Measurements from ENCODE around the gene PDE3B. TPM values are rescaled to one million over a fixed set of nuclear protein-coding genes. Genes with fewer than 3 reads are reported as not detected.
A peak's percentile ranks its signal among the peaks of the same experiment; 100 is the strongest.

PDE3B gene
- total and polyA plus RNA-seq, 9 of the 15 experiments (the other 6 are each of a cell fraction or from before 2014, with no cell fraction given): 2.3 to 22.5 (median 12.2) TPM

- BruUV-seq (replicated peaks): no TSS peak
- ChIA-PET POLR2A (no interaction called here), CTCF (ENCODE audit: low intra/inter-chr PET ratio) (no interaction called here)
- TF ChIP-seq POLR2AphosphoS5 (IDR thresholded peaks at IDR 0.05; ENCODE audit: control insufficient read depth, insufficient read depth, low read depth, low read length) (no peak), JUN (IDR thresholded peaks at IDR 0.05; ENCODE audit: borderline replicate concordance, low read depth, low read length) (no peak), JUN (CRISPR knock-in tag; IDR thresholded peaks at IDR 0.05; ENCODE audit: borderline replicate concordance) (no peak), PBX2 (CRISPR knock-in tag; IDR thresholded peaks at IDR 0.05; ENCODE audit: low read depth) (no peak), PBX2 (tag; conservative IDR thresholded peaks at IDR 0.05; ENCODE audit: low read depth) (0 out of 2 replicates have a peak, but pooled peaks have one; percentile 24), HNRNPK (IDR thresholded peaks at IDR 0.05; ENCODE audit: low read depth, low read length, poor library complexity, severe bottlenecking) (no peak)
- TF ChIP-seq, protein P1, sequence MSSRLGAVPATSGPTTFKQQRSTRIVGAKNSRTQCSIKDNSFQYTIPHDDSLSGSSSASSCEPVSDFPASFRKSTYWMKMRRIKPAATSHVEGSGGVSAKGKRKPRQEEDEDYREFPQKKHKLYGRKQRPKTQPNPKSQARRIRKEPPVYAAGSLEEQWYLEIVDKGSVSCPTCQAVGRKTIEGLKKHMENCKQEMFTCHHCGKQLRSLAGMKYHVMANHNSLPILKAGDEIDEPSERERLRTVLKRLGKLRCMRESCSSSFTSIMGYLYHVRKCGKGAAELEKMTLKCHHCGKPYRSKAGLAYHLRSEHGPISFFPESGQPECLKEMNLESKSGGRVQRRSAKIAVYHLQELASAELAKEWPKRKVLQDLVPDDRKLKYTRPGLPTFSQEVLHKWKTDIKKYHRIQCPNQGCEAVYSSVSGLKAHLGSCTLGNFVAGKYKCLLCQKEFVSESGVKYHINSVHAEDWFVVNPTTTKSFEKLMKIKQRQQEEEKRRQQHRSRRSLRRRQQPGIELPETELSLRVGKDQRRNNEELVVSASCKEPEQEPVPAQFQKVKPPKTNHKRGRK (tag; IDR thresholded peaks at IDR 0.05): peak; percentile 78
- DNase-seq (ENCODE audit: extremely low read depth in 1 of 4, low spot score in 3 of 4) (no peak), ATAC-seq (no peak), FAIRE-seq (no peak)
- H3K9me1 ChIP-seq (ENCODE audit: control insufficient read depth, insufficient read depth, low read length): no peaks in the 10 kb centered on the region
- H4K20me1 ChIP-seq (replicated peaks; ENCODE audit: control insufficient read depth, insufficient read depth, low read length): no peaks in the 10 kb centered on the region
- intact Hi-C loops (cut with micrococcal nuclease): no loop called here
- no peak overlapping the region for H3K9ac ChIP-seq (ENCODE audit: insufficient read depth in 1 of 2, low read depth in 2 of 2, low read length in 2 of 2)
- no peaks in the 10 kb centered on the region for H3K9me3 ChIP-seq (replicated peaks; ENCODE audit: control insufficient read depth, insufficient read depth, low read depth, low read length)
- WGBS (ENCODE audit: insufficient coverage, low coverage, missing lambda C conversion rate): 93% methylated on average over 2 of the region's 2 CpGs
- H3K4me2 ChIP-seq (ENCODE audit: insufficient read depth, low read length): no peak overlapping the region
- in situ Hi-C loops (cut with MboI): no loop called here
- no peak overlapping the region for H3K4me3 ChIP-seq
- H3K27ac ChIP-seq (ENCODE audit: extremely low read depth, low read depth, low read length): no peak overlapping the region
- no peak overlapping the region for H2AFZ ChIP-seq (ENCODE audit: low read depth, low read length)
- no peaks in the 10 kb centered on the region for H3K27me3 ChIP-seq (ENCODE audit: control insufficient read depth in 2 of 2, insufficient read depth in 2 of 2, low read length in 2 of 2)
- 0 out of 3 replicates have a peak, but pooled peaks cover 2% of the 10 kb centered on the region for H3K36me3 ChIP-seq (ENCODE audit: control insufficient read depth, insufficient read depth, low read length)
- H3K79me2 ChIP-seq (ENCODE audit: control insufficient read depth, insufficient read depth, low read length): peaks cover 34% of the 10 kb centered on the region; the same call in 2 of the 3 replicates
- peaks cover 0 to 8% of the 10 kb centered on the region in 2 experiments; a peak in 1 of 5 replicates for H3K4me1 ChIP-seq (replicated peaks in 1 of 2; ENCODE audit: control insufficient read depth in 2 of 2, insufficient read depth in 2 of 2, low read length in 2 of 2)
These were observed 44.5 kb downstream of the PDE3B start for GRCh38 chr11:14687943-14688627.

All from K562 (cell line).